ENCODE measurements around the gene ERO1A.

ERO1A gene

GRCh38 chr14:52724360-52724644, 28.9 kb upstream of the ERO1A start:
- Histone ChIP-seq H3K9me3 (replicated peaks; ENCODE audit: low read length) (no peaks in the 10 kb centered on the region), H3K4me1 (ENCODE audit: control insufficient read depth, insufficient read depth, low read length) (peaks cover 3% of the 10 kb centered on the region), H3K36me3 (ENCODE audit: insufficient read depth, low read length) (peaks cover 75% of the 10 kb centered on the region), H3K4me2 (ENCODE audit: low read length) (no peak overlapping the region), H3K9ac (ENCODE audit: low read depth, low read length) (no peak overlapping the region), H3K4me3 (ENCODE audit: low read length) (no peak overlapping the region), H3K27me3 (ENCODE audit: control insufficient read depth, insufficient read depth, low read length) (no peaks in the 10 kb centered on the region)

DNA sequence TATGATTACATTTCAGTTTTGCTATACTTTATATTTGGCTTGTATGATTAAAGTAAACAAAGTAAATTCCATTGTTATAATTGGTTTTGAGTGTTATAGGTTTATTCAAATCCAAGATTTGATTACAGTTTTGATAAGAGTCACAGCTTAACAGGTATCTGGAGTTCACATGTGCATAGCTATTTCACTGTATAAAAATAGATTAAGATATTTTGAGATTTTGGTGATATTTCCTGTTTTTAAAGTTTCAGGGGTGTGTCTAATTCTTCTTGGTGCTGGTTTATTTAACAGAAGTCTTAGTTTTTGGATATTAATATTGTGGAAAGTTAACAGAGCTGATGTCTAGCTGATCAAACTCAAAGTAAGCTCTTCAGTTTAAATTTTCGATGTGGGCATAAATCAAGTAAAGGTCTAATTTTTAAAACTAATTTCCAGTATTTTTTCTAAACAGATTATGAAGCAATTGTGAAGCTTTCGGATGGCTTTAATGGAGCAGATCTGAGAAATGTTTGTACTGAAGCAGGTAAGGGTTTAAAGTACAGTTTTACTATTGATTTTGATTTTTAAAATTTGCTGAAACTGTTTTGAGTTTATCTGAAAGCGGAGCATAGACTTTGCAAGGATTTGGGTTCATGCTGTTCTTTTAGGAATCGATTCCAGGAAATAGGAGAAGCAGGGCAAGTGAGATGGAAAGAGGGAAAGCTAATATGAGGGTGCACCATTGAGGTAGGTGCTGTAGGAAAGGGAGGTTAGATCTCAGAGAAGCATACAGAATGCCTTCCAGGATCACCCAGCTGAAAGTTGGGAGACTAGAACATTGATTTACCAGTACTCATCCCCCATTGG, 28.4 kb upstream of the ERO1A start:
- Histone ChIP-seq H3K9me3 (replicated peaks; ENCODE audit: low read length) (no peaks in the 10 kb centered on the region), H3K27me3 (ENCODE audit: control insufficient read depth, insufficient read depth, low read length) (no peaks in the 10 kb centered on the region), H3K4me3 (ENCODE audit: low read length) (no peak overlapping the region), H3K36me3 (ENCODE audit: insufficient read depth, low read length) (peaks cover 80% of the 10 kb centered on the region), H3K4me1 (ENCODE audit: control insufficient read depth, insufficient read depth, low read length) (no peaks in the 10 kb centered on the region), H3K9ac (ENCODE audit: low read depth, low read length) (no peak overlapping the region), H3K4me2 (ENCODE audit: low read length) (no peak overlapping the region)

DNA sequence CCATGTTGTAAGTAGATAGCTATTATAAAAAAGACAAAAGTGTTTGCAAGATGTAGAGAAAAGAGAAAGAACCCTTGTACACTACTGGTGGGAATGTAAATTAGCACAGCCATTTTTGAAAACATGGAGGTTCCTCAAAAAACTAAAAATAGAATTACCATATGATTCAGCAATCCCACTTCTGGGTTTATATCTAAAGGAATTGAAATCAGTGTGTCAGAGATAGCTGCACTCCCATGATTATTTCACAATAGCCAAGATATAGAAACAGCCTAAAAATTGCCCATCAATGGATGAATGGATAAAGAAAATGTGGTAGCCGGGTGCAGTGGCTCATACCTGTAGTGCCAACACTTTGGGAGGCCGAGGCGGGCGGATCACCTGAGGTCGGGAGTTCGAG, 20.8 kb upstream of the ERO1A start:
- Histone ChIP-seq H3K36me3 (ENCODE audit: insufficient read depth, low read length) (peaks cover 92% of the 10 kb centered on the region), H3K4me2 (ENCODE audit: low read length) (no peak overlapping the region), H3K27me3 (ENCODE audit: control insufficient read depth, insufficient read depth, low read length) (no peaks in the 10 kb centered on the region), H3K4me3 (ENCODE audit: low read length) (no peak overlapping the region), H3K4me1 (ENCODE audit: control insufficient read depth, insufficient read depth, low read length) (peaks cover 11% of the 10 kb centered on the region), H3K9me3 (replicated peaks; ENCODE audit: low read length) (no peaks in the 10 kb centered on the region), H3K9ac (ENCODE audit: low read depth, low read length) (no peak overlapping the region)

GRCh38 chr14:52711666-52712065, 16.3 kb upstream of the ERO1A start:
- H3K36me3 ChIP-seq (ENCODE audit: insufficient read depth, low read length): peaks cover 71% of the 10 kb centered on the region

GRCh38 chr14:52706724-52707706, 11.7 kb upstream of the ERO1A start, which contains the start of gene PSMC6:
Gene PSMC6, plus strand, starts transcription at chr14:52707200. Its CDS starts 20 bp downstream, at chr14:52707220.
- H3K9me3 ChIP-seq (replicated peaks; ENCODE audit: low read length): no peaks in the 10 kb centered on the region
- H3K4me1 ChIP-seq (ENCODE audit: control insufficient read depth, insufficient read depth, low read length): peaks cover 49% of the 10 kb centered on the region
- H3K36me3 ChIP-seq (ENCODE audit: insufficient read depth, low read length): peaks cover 29% of the 10 kb centered on the region
- no peaks in the 10 kb centered on the region for H3K27me3 ChIP-seq (ENCODE audit: control insufficient read depth, insufficient read depth, low read length)
- peak within 1 kb of the TSS; percentile 95 for H3K9ac ChIP-seq (ENCODE audit: low read depth, low read length)
- H3K4me3 ChIP-seq (ENCODE audit: low read length): peak within 1 kb of the TSS; percentile 96
- H3K4me2 ChIP-seq (ENCODE audit: low read length): peak within 1 kb of the TSS; percentile 87

More at GRCh38 chr14:52711666-52712065, 16.3 kb upstream of the ERO1A start:
- Histone ChIP-seq H3K4me1 (ENCODE audit: control insufficient read depth, insufficient read depth, low read length) (peaks cover 39% of the 10 kb centered on the region), H3K4me3 (ENCODE audit: low read length) (no peak overlapping the region), H3K9ac (ENCODE audit: low read depth, low read length) (no peak overlapping the region), H3K4me2 (ENCODE audit: low read length) (no peak overlapping the region), H3K27me3 (ENCODE audit: control insufficient read depth, insufficient read depth, low read length) (no peaks in the 10 kb centered on the region), H3K9me3 (replicated peaks; ENCODE audit: low read length) (no peaks in the 10 kb centered on the region)

GRCh38 chr14:52706286-52706685, 10.9 kb upstream of the ERO1A start:
- Histone ChIP-seq H3K4me3 (ENCODE audit: low read length) (peak overlapping the region; percentile 96), H3K9me3 (replicated peaks; ENCODE audit: low read length) (no peaks in the 10 kb centered on the region), H3K9ac (ENCODE audit: low read depth, low read length) (peak overlapping the region; percentile 95), H3K27me3 (ENCODE audit: control insufficient read depth, insufficient read depth, low read length) (no peaks in the 10 kb centered on the region), H3K4me2 (ENCODE audit: low read length) (peak overlapping the region; percentile 87), H3K4me1 (ENCODE audit: control insufficient read depth, insufficient read depth, low read length) (peaks cover 43% of the 10 kb centered on the region), H3K36me3 (ENCODE audit: insufficient read depth, low read length) (peaks cover 22% of the 10 kb centered on the region)

- Histone ChIP-seq H3K36me3 (ENCODE audit: insufficient read depth, low read length) (peaks cover 1% of the 10 kb centered on the region), H3K27me3 (ENCODE audit: control insufficient read depth, insufficient read depth, low read length) (no peaks in the 10 kb centered on the region), H3K9ac (ENCODE audit: low read depth, low read length) (no peak overlapping the region), H3K4me2 (ENCODE audit: low read length) (no peak overlapping the region), H3K4me1 (ENCODE audit: control insufficient read depth, insufficient read depth, low read length) (peaks cover 30% of the 10 kb centered on the region), H3K9me3 (replicated peaks; ENCODE audit: low read length) (no peaks in the 10 kb centered on the region), H3K4me3 (ENCODE audit: low read length) (no peak overlapping the region)
Observed at GRCh38 chr14:52703664-52704063, 8.3 kb upstream of the ERO1A start.

- H3K4me1 ChIP-seq (ENCODE audit: control insufficient read depth, insufficient read depth, low read length): peaks cover 26% of the 10 kb centered on the region
- H3K4me2 ChIP-seq (ENCODE audit: low read length): no peak overlapping the region
- no peaks in the 10 kb centered on the region for H3K27me3 ChIP-seq (ENCODE audit: control insufficient read depth, insufficient read depth, low read length)
- no peaks in the 10 kb centered on the region for H3K36me3 ChIP-seq (ENCODE audit: insufficient read depth, low read length)
- H3K4me3 ChIP-seq (ENCODE audit: low read length): no peak overlapping the region
- no peak overlapping the region for H3K9ac ChIP-seq (ENCODE audit: low read depth, low read length)
- no peaks in the 10 kb centered on the region for H3K9me3 ChIP-seq (replicated peaks; ENCODE audit: low read length)
Observed at GRCh38 chr14:52703225-52703624, 7.9 kb upstream of the ERO1A start.

DNA sequence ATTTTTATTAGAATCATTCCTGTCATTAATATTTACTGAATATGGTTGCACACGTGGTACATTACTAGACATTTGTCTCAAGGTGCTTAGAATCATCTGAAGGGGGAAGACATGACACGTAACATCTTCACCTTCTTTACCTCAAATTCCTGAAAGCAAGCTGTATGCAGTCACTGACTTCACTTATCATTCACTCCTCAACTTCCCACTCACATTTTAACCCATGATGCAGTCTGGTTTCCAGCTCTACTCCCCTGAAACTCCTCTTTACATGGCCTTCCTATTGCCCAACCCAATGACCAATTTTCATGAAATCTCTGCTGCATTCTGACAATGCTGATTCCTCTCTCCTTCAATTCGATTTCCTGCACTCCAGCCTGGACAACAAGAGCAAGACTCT, 5.9 kb upstream of the ERO1A start:
- Histone ChIP-seq H3K4me1 (ENCODE audit: control insufficient read depth, insufficient read depth, low read length) (peaks cover 19% of the 10 kb centered on the region), H3K9ac (ENCODE audit: low read depth, low read length) (no peak overlapping the region)

GRCh38 chr14:52700701-52701172, 5.4 kb upstream of the ERO1A start:
- no peak overlapping the region for H3K4me2 ChIP-seq (ENCODE audit: low read length)
- peaks cover 20% of the 10 kb centered on the region for H3K4me1 ChIP-seq (ENCODE audit: control insufficient read depth, insufficient read depth, low read length)
- H3K36me3 ChIP-seq (ENCODE audit: insufficient read depth, low read length): no peaks in the 10 kb centered on the region
- no peak overlapping the region for H3K4me3 ChIP-seq (ENCODE audit: low read length)
- H3K9me3 ChIP-seq (replicated peaks; ENCODE audit: low read length): no peaks in the 10 kb centered on the region
- no peak overlapping the region for H3K9ac ChIP-seq (ENCODE audit: low read depth, low read length)
- no peaks in the 10 kb centered on the region for H3K27me3 ChIP-seq (ENCODE audit: control insufficient read depth, insufficient read depth, low read length)

More for the DNA sequence above, 5.9 kb upstream of the ERO1A start:
- Histone ChIP-seq H3K36me3 (ENCODE audit: insufficient read depth, low read length) (no peaks in the 10 kb centered on the region), H3K4me2 (ENCODE audit: low read length) (no peak overlapping the region), H3K9me3 (replicated peaks; ENCODE audit: low read length) (no peaks in the 10 kb centered on the region), H3K4me3 (ENCODE audit: low read length) (no peak overlapping the region), H3K27me3 (ENCODE audit: control insufficient read depth, insufficient read depth, low read length) (no peaks in the 10 kb centered on the region)

DNA sequence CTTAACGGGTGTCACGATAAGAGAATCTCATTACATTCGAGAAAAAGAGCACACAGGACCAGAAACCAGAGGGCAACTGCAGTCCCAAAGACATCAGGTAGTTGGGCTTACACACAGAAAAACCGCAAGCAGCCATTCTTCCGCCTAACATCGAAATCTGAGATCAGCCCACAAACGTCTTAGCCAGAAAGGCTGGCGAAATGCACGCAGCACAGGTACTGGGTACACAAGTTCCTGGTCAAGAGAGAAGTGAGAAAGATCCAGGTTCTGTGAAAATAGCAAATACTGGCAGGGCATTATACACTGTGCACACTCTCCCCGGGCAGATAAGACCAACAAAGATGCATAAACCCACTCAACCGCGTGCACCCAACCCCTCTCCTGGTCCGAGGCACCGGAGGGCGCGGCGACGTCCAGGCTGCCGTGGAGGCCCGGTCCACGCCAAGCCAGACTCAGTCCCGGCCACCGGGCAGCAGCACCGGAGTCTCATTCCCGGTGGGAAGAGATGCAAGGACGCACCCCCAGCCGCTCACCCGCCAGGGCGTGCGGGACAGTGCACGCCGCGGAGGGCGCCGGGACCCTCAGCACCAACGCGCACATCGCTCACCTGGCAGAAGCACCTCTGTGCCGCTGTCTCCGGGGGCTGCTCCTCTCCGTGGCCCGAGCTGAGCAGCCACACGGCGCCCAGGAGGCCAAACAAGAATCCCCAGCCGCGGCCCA, 437 bp downstream of the ERO1A start:
- Histone ChIP-seq H3K9me3 (replicated peaks; ENCODE audit: low read length) (no peaks in the 10 kb centered on the region), H3K9ac (ENCODE audit: low read depth, low read length) (peak overlapping the region; percentile 91), H3K27me3 (ENCODE audit: control insufficient read depth, insufficient read depth, low read length) (no peaks in the 10 kb centered on the region), H3K4me3 (ENCODE audit: low read length) (peak overlapping the region; percentile 97), H3K4me1 (ENCODE audit: control insufficient read depth, insufficient read depth, low read length) (peaks cover 10% of the 10 kb centered on the region), H3K36me3 (ENCODE audit: insufficient read depth, low read length) (no peaks in the 10 kb centered on the region), H3K4me2 (ENCODE audit: low read length) (peak overlapping the region; percentile 79)

Measured in skeletal muscle satellite cell (primary cell).